ENCODE results near the gene GOLPH3L. TPM values are rescaled to one million over a fixed set of nuclear protein-coding genes. Genes with fewer than 3 reads are reported as not detected.
A peak's percentile ranks its signal among the peaks of the same experiment; 100 is the strongest.
"Not testable (repeated sequence)": the region's sequence is repeated elsewhere in the genome, so short reads cannot be mapped to it uniquely, and the experiment has no call there.

GOLPH3L gene
- total and polyA plus RNA-seq, 8 donors = 13.2 to 33.4 (median 16.9) TPM

DNA sequence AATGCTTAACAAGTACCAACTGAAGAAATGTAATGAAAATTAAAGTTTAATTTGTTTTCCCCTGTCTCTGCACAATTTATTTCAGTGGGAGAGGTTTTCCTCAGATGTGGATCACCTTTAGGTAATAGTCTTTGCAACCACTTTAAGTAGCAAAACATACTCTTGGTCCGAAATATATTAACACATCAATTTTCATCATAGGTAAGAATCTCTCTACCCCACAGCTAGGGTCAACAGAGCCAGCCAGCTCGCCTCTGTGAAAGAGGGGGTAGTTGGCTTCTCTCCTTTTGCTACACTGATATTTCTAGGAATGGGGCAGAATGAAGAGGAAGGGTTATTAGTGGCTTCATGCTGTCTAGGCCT lies 92.7 kb downstream of the GOLPH3L start:
- H3K27me3 ChIP-seq = no peaks in the 10 kb centered on the region
- peaks cover 0 to 21% (median 18%) of the 10 kb centered on the region in 4 donors for H3K36me3 ChIP-seq
- intact Hi-C loops (cut with DNase I; ENCODE audit: low total_unique reads) = no loop called here
- H3K4me3 ChIP-seq = no peak overlapping the region
- H3K27ac ChIP-seq = peak overlapping the region; percentile 25 to 89 (median 77)
- H3K4me1 ChIP-seq = peaks cover 8 to 17% (median 13%) of the 10 kb centered on the region in 4 donors
- TF ChIP-seq EP300 (IDR thresholded peaks at IDR 0.05) (no peak), POLR2AphosphoS5 (IDR thresholded peaks at IDR 0.05) (no peak), POLR2A (IDR thresholded peaks at IDR 0.05) (no peak)
- TF ChIP-seq, protein P1, sequence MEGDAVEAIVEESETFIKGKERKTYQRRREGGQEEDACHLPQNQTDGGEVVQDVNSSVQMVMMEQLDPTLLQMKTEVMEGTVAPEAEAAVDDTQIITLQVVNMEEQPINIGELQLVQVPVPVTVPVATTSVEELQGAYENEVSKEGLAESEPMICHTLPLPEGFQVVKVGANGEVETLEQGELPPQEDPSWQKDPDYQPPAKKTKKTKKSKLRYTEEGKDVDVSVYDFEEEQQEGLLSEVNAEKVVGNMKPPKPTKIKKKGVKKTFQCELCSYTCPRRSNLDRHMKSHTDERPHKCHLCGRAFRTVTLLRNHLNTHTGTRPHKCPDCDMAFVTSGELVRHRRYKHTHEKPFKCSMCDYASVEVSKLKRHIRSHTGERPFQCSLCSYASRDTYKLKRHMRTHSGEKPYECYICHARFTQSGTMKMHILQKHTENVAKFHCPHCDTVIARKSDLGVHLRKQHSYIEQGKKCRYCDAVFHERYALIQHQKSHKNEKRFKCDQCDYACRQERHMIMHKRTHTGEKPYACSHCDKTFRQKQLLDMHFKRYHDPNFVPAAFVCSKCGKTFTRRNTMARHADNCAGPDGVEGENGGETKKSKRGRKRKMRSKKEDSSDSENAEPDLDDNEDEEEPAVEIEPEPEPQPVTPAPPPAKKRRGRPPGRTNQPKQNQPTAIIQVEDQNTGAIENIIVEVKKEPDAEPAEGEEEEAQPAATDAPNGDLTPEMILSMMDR (IDR thresholded peaks at IDR 0.05) = no peak
- DNase-seq = no peak
- no peaks in the 10 kb centered on the region for H3K9me3 ChIP-seq
- 96 to 100% (median 99%) methylated on average over 2 of the region's 2 CpGs for WGBS, 5 donors

DNA sequence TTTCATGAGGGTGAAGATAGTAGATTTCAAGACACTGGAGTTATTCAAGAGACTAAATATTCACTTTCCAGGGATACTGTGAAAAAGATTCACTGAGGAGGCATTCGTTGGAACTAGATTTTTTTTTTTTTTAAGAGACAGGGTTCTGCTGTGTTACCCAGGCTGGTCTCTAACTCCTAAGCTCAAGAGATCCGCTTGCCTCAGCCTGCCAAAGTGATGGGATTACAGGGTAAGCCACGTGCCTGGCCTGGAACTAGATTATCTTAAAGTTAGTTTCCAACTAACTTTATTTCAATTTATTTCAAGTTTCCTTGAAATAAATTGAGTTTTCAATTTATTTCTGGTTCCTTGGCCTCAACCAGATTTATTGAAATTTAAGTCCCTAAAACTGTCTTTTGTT lies 93.2 kb downstream of the GOLPH3L start:
- 73 to 86% (median 84%) methylated on average over 3 of the region's 3 CpGs for WGBS, 5 donors
- Histone ChIP-seq H3K27ac (peak overlapping the region in 3 of 5 donors; percentile 72 to 89 (median 84)), H3K9me3 (no peaks in the 10 kb centered on the region), H3K4me3 (no peak overlapping the region), H3K36me3 (peaks cover 0 to 19% (median 17%) of the 10 kb centered on the region in 4 donors), H3K27me3 (no peaks in the 10 kb centered on the region), H3K4me1 (peaks cover 6 to 15% (median 12%) of the 10 kb centered on the region in 4 donors)
- TF ChIP-seq, protein P1 (IDR thresholded peaks at IDR 0.05) = no peak
- TF ChIP-seq POLR2A (IDR thresholded peaks at IDR 0.05) (no peak), POLR2AphosphoS5 (IDR thresholded peaks at IDR 0.05) (no peak), EP300 (IDR thresholded peaks at IDR 0.05) (no peak)
- intact Hi-C loops (cut with DNase I; ENCODE audit: low total_unique reads) = no loop called here
- no peak for DNase-seq

DNA sequence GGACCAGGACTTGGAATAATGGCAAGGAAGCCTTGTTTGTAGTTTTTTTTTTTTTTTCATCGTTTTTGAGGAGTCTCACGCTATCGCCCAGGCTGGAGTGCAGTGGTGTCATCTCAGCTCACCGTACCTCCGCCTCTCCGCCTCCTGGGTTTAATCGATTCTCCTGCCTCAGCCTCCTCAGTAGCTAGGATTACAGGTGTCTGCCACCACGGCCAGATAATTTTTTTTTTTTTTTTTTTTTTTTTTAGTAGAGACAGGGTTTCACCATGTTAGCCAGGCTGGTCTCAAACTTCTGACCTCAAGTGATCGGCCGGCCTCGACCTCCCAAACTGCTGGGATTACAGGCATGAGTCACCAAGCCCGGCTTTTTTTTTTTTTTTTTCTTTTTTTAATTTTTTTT lies 94.6 kb downstream of the GOLPH3L start:
- Histone ChIP-seq H3K36me3 (peaks cover 0 to 19% (median 16%) of the 10 kb centered on the region in 4 donors), H3K4me1 (peaks cover 6 to 15% (median 12%) of the 10 kb centered on the region in 4 donors)
- H3K4me3 ChIP-seq; H3K9me3 ChIP-seq; DNase-seq; H3K27me3 ChIP-seq; intact Hi-C loops (cut with DNase I; ENCODE audit: low total_unique reads); H3K27ac ChIP-seq: not testable (repeated sequence)
- WGBS, 5 donors = 88 to 97% (median 96%) methylated on average over 12 of the region's 12 CpGs

DNA sequence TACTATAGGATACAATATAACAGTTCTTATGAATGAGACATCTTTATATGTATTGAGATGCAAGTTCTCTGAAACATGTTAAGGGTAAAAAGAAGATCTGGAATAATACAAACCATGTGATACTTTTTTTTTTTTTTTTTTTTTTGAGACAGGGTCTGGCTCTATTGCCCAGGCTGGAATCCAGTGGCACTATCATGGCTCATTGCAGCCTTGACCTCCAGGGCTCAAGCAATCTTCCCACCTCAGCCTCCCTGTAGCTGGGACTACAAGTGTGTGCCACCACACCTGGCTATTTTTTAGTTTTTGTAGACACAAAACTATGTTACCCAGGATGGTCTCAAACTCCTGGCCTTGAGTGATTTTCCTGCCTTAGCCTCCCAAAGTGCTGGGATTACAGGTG lies 95.4 kb downstream of the GOLPH3L start:
- intact Hi-C loops (cut with DNase I; ENCODE audit: low total_unique reads) = no loop called here
- Histone ChIP-seq H3K9me3 (no peaks in the 10 kb centered on the region), H3K36me3 (peaks cover 0 to 19% (median 16%) of the 10 kb centered on the region in 4 donors), H3K27ac (no peak overlapping the region), H3K27me3 (no peaks in the 10 kb centered on the region), H3K4me3 (no peak overlapping the region), H3K4me1 (peaks cover 6 to 22% (median 12%) of the 10 kb centered on the region in 4 donors)
- TF ChIP-seq, protein P1 (IDR thresholded peaks at IDR 0.05) = no peak
- TF ChIP-seq EP300 (IDR thresholded peaks at IDR 0.05) (no peak), POLR2A (IDR thresholded peaks at IDR 0.05) (no peak), POLR2AphosphoS5 (IDR thresholded peaks at IDR 0.05) (no peak)
- DNase-seq = no peak

DNA sequence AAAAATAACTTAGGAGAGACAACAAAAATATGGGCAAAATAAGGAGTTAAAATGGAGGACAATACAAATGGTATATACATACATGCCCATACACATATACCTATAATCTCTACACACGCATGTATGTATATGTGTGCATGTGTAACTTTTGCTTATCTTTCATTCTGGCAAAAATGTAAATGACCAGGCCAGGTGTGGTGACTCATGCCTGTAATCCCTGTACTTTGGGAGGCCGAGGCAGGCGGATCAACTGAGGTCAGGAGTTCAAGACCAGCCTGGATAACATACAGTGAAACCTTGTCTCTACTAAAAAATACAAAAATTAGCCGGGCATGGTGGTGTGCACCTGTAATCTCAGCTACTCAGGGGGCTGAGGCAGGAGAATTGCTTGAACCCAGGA lies 98.6 kb downstream of the GOLPH3L start:
- H3K4me3 ChIP-seq; H3K27ac ChIP-seq; intact Hi-C loops (cut with DNase I; ENCODE audit: low total_unique reads); DNase-seq; H3K9me3 ChIP-seq; H3K27me3 ChIP-seq; H3K4me1 ChIP-seq: not testable (repeated sequence)
- peaks cover 0 to 19% (median 16%) of the 10 kb centered on the region in 4 donors for H3K36me3 ChIP-seq
- 72 to 89% (median 78%) methylated on average over 4 of the region's 4 CpGs for WGBS, 5 donors
